HepG2 (cell line): ENCODE results near the gene ZBTB20.

ENCODE experiments used
- CTCF ChIP-seq: sonication (generic); formaldehyde crosslinking; IDR thresholded peaks from 2 replicates; pipeline ENCODE4 v1.5.0; 2020; ENCODE audit warnings: mild to moderate bottlenecking, missing genetic modification reagents, moderate library complexity
- HMG20B ChIP-seq: conservative IDR thresholded peaks from 2 replicates; pipeline ENCODE4 v1.6.1; 2016; ENCODE audit warnings: missing genetic modification reagents, missing compliant biosample characterization
- KDM1A ChIP-seq: IDR thresholded peaks from 2 replicates; pipeline ENCODE4 v1.6.1; 2016; ENCODE audit warnings: missing compliant biosample characterization
- MLX ChIP-seq: IDR thresholded peaks from 2 replicates; pipeline ENCODE4 v1.6.1; 2016
- ZFX ChIP-seq: sonication (generic); formaldehyde crosslinking; IDR thresholded peaks from 2 replicates; pipeline ENCODE4 v1.4.0; 2020; ENCODE audit warnings: mild to moderate bottlenecking, low read depth, missing genetic modification reagents, moderate library complexity
- ZNF468 ChIP-seq: sonication (generic); formaldehyde crosslinking; IDR thresholded peaks from 2 replicates; pipeline ENCODE4 v1.8.0; 2022; ENCODE audit warnings: mild to moderate bottlenecking, moderate library complexity, missing genetic modification reagents
- ZSCAN29 ChIP-seq: sonication (generic); formaldehyde crosslinking; conservative IDR thresholded peaks from 2 replicates; pipeline ENCODE4 v1.4.0; 2020; ENCODE audit warnings: mild to moderate bottlenecking, missing genetic modification reagents

- TF ChIP-seq ZSCAN29 (no peak), ZNF468 (no peak), KDM1A (CRISPR knock-in tag) (no peak), MLX (CRISPR knock-in tag) (no peak), HMG20B (CRISPR knock-in tag) (no peak), CTCF (CRISPR knock-in tag) (no peak), ZFX (no peak)
These were observed 523.0 kb downstream of the ZBTB20 start for GRCh38 chr3:114624047-114624445.
